ENCODE data around the gene PLXNC1.

PLXNC1 gene

GRCh38 chr12:94203796-94204195 is 55.4 kb downstream of the PLXNC1 start:
- POLR2A ChIA-PET, result no interaction called here
- no peak for DNase-seq (ENCODE audit: extremely low spot score)
- TF ChIP-seq NFRKB (IDR thresholded peaks at IDR 0.05) (no peak), FOXK2 (IDR thresholded peaks at IDR 0.05) (no peak), L3MBTL2 (conservative IDR thresholded peaks at IDR 0.05) (no peak), SUZ12 (IDR thresholded peaks at IDR 0.05) (no peak), FOXA1 (IDR thresholded peaks at IDR 0.05) (no peak), ARNT (IDR thresholded peaks at IDR 0.05) (no peak), HDGF (IDR thresholded peaks at IDR 0.05; ENCODE audit: borderline replicate concordance) (no peak), TARDBP (IDR thresholded peaks at IDR 0.05) (no peak), FOXM1 (IDR thresholded peaks at IDR 0.05; ENCODE audit: borderline replicate concordance) (no peak), SP1 (IDR thresholded peaks at IDR 0.05) (no peak), ELF4 (IDR thresholded peaks at IDR 0.05) (no peak), ZNF384 (IDR thresholded peaks at IDR 0.05) (no peak), CTBP1 (IDR thresholded peaks at IDR 0.05; ENCODE audit: borderline replicate concordance) (no peak), LEF1 (IDR thresholded peaks at IDR 0.05; ENCODE audit: borderline replicate concordance) (no peak), BHLHE40 (IDR thresholded peaks at IDR 0.05; ENCODE audit: borderline replicate concordance) (no peak)
- TF ChIP-seq, protein P1, sequence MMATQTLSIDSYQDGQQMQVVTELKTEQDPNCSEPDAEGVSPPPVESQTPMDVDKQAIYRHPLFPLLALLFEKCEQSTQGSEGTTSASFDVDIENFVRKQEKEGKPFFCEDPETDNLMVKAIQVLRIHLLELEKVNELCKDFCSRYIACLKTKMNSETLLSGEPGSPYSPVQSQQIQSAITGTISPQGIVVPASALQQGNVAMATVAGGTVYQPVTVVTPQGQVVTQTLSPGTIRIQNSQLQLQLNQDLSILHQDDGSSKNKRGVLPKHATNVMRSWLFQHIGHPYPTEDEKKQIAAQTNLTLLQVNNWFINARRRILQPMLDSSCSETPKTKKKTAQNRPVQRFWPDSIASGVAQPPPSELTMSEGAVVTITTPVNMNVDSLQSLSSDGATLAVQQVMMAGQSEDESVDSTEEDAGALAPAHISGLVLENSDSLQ (IDR thresholded peaks at IDR 0.05), result no peak
- CTCF ChIA-PET, result no interaction called here

DNA sequence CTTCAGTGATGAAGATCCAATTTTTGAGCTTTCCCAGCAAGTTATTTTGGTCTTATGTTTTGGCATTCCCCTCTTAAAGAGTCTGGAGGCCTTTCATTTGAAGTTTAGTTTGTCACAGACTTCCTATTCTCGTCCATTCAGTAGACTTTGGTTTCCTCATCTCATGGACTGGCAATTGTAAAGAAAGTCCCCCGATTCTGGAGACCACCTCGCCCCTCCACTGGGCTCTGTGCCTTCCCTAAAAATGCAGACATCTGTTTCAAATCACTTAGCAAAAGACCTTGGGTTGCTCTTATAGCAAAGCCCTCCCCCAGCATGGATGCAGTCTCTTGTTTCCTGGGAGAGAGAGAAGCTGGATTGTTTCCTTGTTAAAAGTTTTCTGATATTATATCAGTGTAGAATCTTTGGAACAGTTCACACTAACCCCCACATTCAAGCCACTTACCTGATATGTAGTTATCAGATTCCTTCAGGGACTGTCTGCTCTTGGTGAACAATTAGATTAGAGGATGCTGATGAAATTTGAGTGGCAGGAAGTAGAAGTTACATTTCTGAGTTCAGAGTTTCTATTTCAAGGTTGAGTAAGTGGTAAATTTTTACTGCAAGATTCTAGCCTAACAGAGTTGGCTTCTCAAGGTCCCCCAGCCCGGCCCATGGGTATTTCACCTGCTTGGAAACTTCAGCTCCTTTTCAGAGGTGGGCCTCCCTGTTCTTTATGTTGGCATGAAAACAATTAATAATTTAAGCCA is 56.3 kb downstream of the PLXNC1 start:
- ChIA-PET CTCF (no interaction called here), POLR2A (no interaction called here)
- TF ChIP-seq ELF4 (IDR thresholded peaks at IDR 0.05) (no peak), CTBP1 (IDR thresholded peaks at IDR 0.05; ENCODE audit: borderline replicate concordance) (no peak), FOXA1 (IDR thresholded peaks at IDR 0.05) (no peak), FOXM1 (IDR thresholded peaks at IDR 0.05; ENCODE audit: borderline replicate concordance) (no peak), SP1 (IDR thresholded peaks at IDR 0.05) (no peak), ZNF384 (IDR thresholded peaks at IDR 0.05) (no peak)
- TF ChIP-seq, protein P1 (IDR thresholded peaks at IDR 0.05), result no peak
- no peak for DNase-seq (ENCODE audit: extremely low spot score)

- ChIA-PET CTCF (no interaction called here), POLR2A (no interaction called here)
- TF ChIP-seq ELF4 (IDR thresholded peaks at IDR 0.05), result no peak
- no peak for TF ChIP-seq CTBP1 (IDR thresholded peaks at IDR 0.05; ENCODE audit: borderline replicate concordance)
- TF ChIP-seq FOXA1 (IDR thresholded peaks at IDR 0.05), result no peak
- TF ChIP-seq TARDBP (IDR thresholded peaks at IDR 0.05), result no peak
- no peak for TF ChIP-seq FOXK2 (IDR thresholded peaks at IDR 0.05)
- no peak for TF ChIP-seq NFRKB (IDR thresholded peaks at IDR 0.05)
- TF ChIP-seq ARNT (IDR thresholded peaks at IDR 0.05), result no peak
- TF ChIP-seq ZNF384 (IDR thresholded peaks at IDR 0.05), result no peak
- no peak for TF ChIP-seq L3MBTL2 (conservative IDR thresholded peaks at IDR 0.05)
- TF ChIP-seq BHLHE40 (IDR thresholded peaks at IDR 0.05; ENCODE audit: borderline replicate concordance), result no peak
- no peak for DNase-seq (ENCODE audit: extremely low spot score)
These were observed 57.4 kb downstream of the PLXNC1 start for GRCh38 chr12:94205822-94206221.

DNA sequence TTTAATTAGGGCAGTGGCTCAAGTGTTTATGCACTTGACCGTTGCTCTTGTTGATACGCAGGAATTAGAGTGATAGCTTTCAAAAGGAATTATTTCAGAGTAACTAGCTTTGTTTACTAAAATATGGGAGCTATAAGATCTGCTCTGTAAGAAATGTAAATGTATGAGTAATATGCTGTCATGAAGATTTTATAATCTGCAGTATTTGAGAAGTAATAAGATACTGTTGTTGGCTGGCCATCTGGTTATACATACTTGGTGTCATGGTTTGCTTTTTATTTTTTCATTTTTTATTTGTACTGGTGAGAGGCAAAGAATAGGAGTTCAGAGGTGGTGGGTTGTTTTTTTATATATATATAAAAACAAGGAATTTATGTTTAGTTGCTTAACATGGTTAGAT is 58.5 kb downstream of the PLXNC1 start:
- CTCF ChIA-PET, result no interaction called here
- DNase-seq (ENCODE audit: extremely low spot score), result no peak
- POLR2A ChIA-PET, result no interaction called here
- TF ChIP-seq, protein P1 (IDR thresholded peaks at IDR 0.05), result no peak
- TF ChIP-seq FOXK2 (IDR thresholded peaks at IDR 0.05) (no peak), SP1 (IDR thresholded peaks at IDR 0.05) (no peak), TARDBP (IDR thresholded peaks at IDR 0.05) (no peak), BHLHE40 (IDR thresholded peaks at IDR 0.05; ENCODE audit: borderline replicate concordance) (no peak), FOXM1 (IDR thresholded peaks at IDR 0.05; ENCODE audit: borderline replicate concordance) (no peak), CTBP1 (IDR thresholded peaks at IDR 0.05; ENCODE audit: borderline replicate concordance) (no peak), LEF1 (IDR thresholded peaks at IDR 0.05; ENCODE audit: borderline replicate concordance) (no peak), NFRKB (IDR thresholded peaks at IDR 0.05) (no peak), FOXA1 (IDR thresholded peaks at IDR 0.05) (no peak), ARNT (IDR thresholded peaks at IDR 0.05) (no peak), SUZ12 (IDR thresholded peaks at IDR 0.05) (no peak), HDGF (IDR thresholded peaks at IDR 0.05; ENCODE audit: borderline replicate concordance) (no peak), L3MBTL2 (conservative IDR thresholded peaks at IDR 0.05) (no peak), ZNF384 (IDR thresholded peaks at IDR 0.05) (no peak), ELF4 (IDR thresholded peaks at IDR 0.05) (no peak)

GRCh38 chr12:94207467-94207848 is 59.1 kb downstream of the PLXNC1 start:
- ChIA-PET POLR2A (no interaction called here), CTCF (no interaction called here)
- no peak for TF ChIP-seq NFRKB (IDR thresholded peaks at IDR 0.05)
- no peak for TF ChIP-seq LEF1 (IDR thresholded peaks at IDR 0.05; ENCODE audit: borderline replicate concordance)
- TF ChIP-seq ELF4 (IDR thresholded peaks at IDR 0.05), result no peak
- no peak for TF ChIP-seq L3MBTL2 (conservative IDR thresholded peaks at IDR 0.05)
- no peak for TF ChIP-seq FOXM1 (IDR thresholded peaks at IDR 0.05; ENCODE audit: borderline replicate concordance)
- TF ChIP-seq CTBP1 (IDR thresholded peaks at IDR 0.05; ENCODE audit: borderline replicate concordance), result no peak
- TF ChIP-seq TARDBP (IDR thresholded peaks at IDR 0.05), result no peak
- TF ChIP-seq FOXK2 (IDR thresholded peaks at IDR 0.05), result no peak
- no peak for TF ChIP-seq SP1 (IDR thresholded peaks at IDR 0.05)
- TF ChIP-seq FOXA1 (IDR thresholded peaks at IDR 0.05), result no peak
- DNase-seq (ENCODE audit: extremely low spot score), result no peak
